HG02642 (cell line): ENCODE data around the gene SWSAP1.
"Not testable (repeated sequence)": the region's sequence is repeated elsewhere in the genome, so short reads cannot be mapped to it uniquely, and the experiment has no call there.

Experiments
- ATAC-seq: cut with Tn5 transposase; IDR thresholded peaks from one replicate; pipeline ENCODE4 v1.9.1; 2021; ENCODE audit warnings: mild to moderate bottlenecking; ENCODE audit not compliant: unreplicated experiment, poor library complexity

SWSAP1 gene

GRCh38 chr19:11377756-11378155 lies 3.3 kb downstream of the SWSAP1 start:
- no peak for ATAC-seq

GRCh38 chr19:11378319-11379189 lies 4.1 kb downstream of the SWSAP1 start:
- no peak for ATAC-seq

GRCh38 chr19:11379269-11379845 lies 4.9 kb downstream of the SWSAP1 start:
- ATAC-seq: not testable (repeated sequence)

- no peak for ATAC-seq
Measured at GRCh38 chr19:11379857-11380350, 5.4 kb downstream of the SWSAP1 start.

GRCh38 chr19:11380653-11381537 lies 6.4 kb downstream of the SWSAP1 start:
- peak; percentile 83 for ATAC-seq

GRCh38 chr19:11382898-11383705 lies 8.6 kb downstream of the SWSAP1 start:
- ATAC-seq: no peak

GRCh38 chr19:11383706-11384048 lies 9.2 kb downstream of the SWSAP1 start:
- ATAC-seq: no peak

- ATAC-seq: no peak
Measured at GRCh38 chr19:11384778-11385129, 10.3 kb downstream of the SWSAP1 start.

- ATAC-seq: no peak
Measured at GRCh38 chr19:11387162-11388034, 12.9 kb downstream of the SWSAP1 start.

GRCh38 chr19:11390359-11390758 lies 15.9 kb downstream of the SWSAP1 start:
- ATAC-seq: no peak

GRCh38 chr19:11390933-11391680 lies 16.6 kb downstream of the SWSAP1 start:
- ATAC-seq: no peak

- no peak for ATAC-seq
Measured at GRCh38 chr19:11397089-11397610, 22.7 kb downstream of the SWSAP1 start.

GRCh38 chr19:11399667-11400066 lies 25.2 kb downstream of the SWSAP1 start:
- ATAC-seq: no peak

GRCh38 chr19:11400798-11401197 lies 26.3 kb downstream of the SWSAP1 start:
- ATAC-seq: no peak

GRCh38 chr19:11401808-11402543 lies 27.5 kb downstream of the SWSAP1 start:
- no peak for ATAC-seq

- no peak for ATAC-seq
Measured at GRCh38 chr19:11404588-11405222, 30.2 kb downstream of the SWSAP1 start.
